A549 (cell line): ENCODE data around the gene RBM12. TPM values are rescaled to one million over a fixed set of nuclear protein-coding genes. Genes with fewer than 3 reads are reported as not detected.

Source experiments
- ATAC-seq, 2 experiments: fragments of 200-7000 bp in 1 of 2; fragments of >200 bp in 1 of 2; cut with Nextera tagmentation in 1 of 2; cut with Tn5 transposase in 1 of 2; 3 replicates each; pipeline versions ENCODE4 v1.8.0 to v1.9.1; 2018 to 2020; ENCODE audit warnings: mild to moderate bottlenecking in 1 of 2, moderate library complexity in 1 of 2
- CTCF ChIA-PET: fragments of 300-600 bp; sonication (Branson Sonifier 250); formaldehyde crosslinking; extraction: SDS; loops from one replicate; lab custom pipeline; 2021; ENCODE audit warnings: antibody characterized with exemption, inconsistent platforms; lab: Yijun Ruan, JAX
- POLR2A ChIA-PET: fragments of 350-600 bp; formaldehyde crosslinking; extraction: SDS; loops from one replicate; lab custom pipeline; 2021; ENCODE audit warnings: antibody characterized with exemption, inconsistent platforms; lab: Yijun Ruan, JAX
- DNase-seq, 2 experiments: peaks; one replicate each; pipeline versions ENCODE4 v3.0.0 to v3.0.0-alpha.2; 2011 to 2016; ENCODE audit warnings: low read depth in 1 of 2, low spot score in 1 of 2
- FAIRE-seq: peaks from 2 replicates; lab custom pipeline; 2011; peaks lifted over from hg19 to GRCh38; lab: Jason Lieb, UNC
- H3K27ac ChIP-seq, 2 experiments: fragments of >200 bp; sonication (Bioruptor Twin); formaldehyde crosslinking; 3 replicates each; pipeline ENCODE4 v1.5.1; 2016 to 2017
- H3K4me1 ChIP-seq: fragments of >200 bp; sonication (Bioruptor Twin); formaldehyde crosslinking; 3 replicates; pipeline ENCODE4 v1.6.1; 2016
- H3K4me2 ChIP-seq: fragments of >200 bp; sonication (Bioruptor Twin); formaldehyde crosslinking; 3 replicates; pipeline ENCODE4 v1.6.1; 2016
- H3K4me3 ChIP-seq: fragments of >200 bp; sonication (Bioruptor Twin); formaldehyde crosslinking; 3 replicates; pipeline ENCODE4 v1.5.1; 2016
- H3K9me3 ChIP-seq: fragments of >200 bp; sonication (Bioruptor Twin); formaldehyde crosslinking; 3 replicates; pipeline ENCODE4 v1.6.1; 2016
- BHLHE40 ChIP-seq: IDR thresholded peaks from 2 replicates; pipeline ENCODE4 v1.6.1; 2012; ENCODE audit warnings: low read depth, low read length, inconsistent platforms
- CBX8 ChIP-seq: fragments of 200-600 bp; sonication (generic); IDR thresholded peaks from 2 replicates; pipeline ENCODE4 v1.6.1; 2016
- CEBPB ChIP-seq, 2 experiments: fragments of >200 bp in 1 of 2; sonication (Bioruptor Twin) in 1 of 2; formaldehyde crosslinking in 1 of 2; IDR thresholded peaks; 2 replicates each; pipeline ENCODE4 v1.6.1; 2012 to 2016
- CTCF ChIP-seq: fragments of >200 bp; sonication (Bioruptor Twin); formaldehyde crosslinking; IDR thresholded peaks from 3 replicates; pipeline ENCODE4 v1.5.1; 2016
- E2F6 ChIP-seq: IDR thresholded peaks from 2 replicates; pipeline ENCODE4 v1.6.1; 2012; ENCODE audit warnings: low read depth, borderline replicate concordance
- EHMT2 ChIP-seq: fragments of 200-600 bp; sonication (generic); IDR thresholded peaks from 2 replicates; pipeline ENCODE4 v1.6.1; 2016; ENCODE audit warnings: antibody characterized with exemption, low read depth, mild to moderate bottlenecking, moderate library complexity
- ELK1 ChIP-seq: fragments of 150-350 bp; IDR thresholded peaks from 2 replicates; pipeline ENCODE4 v1.6.1; 2014; ENCODE audit warnings: low read depth, mild to moderate bottlenecking, low read length
- EP300 ChIP-seq, 2 experiments: fragments of >200 bp; sonication (Bioruptor Twin); formaldehyde crosslinking; IDR thresholded peaks; 2 replicates in 1 of 2; 3 replicates in 1 of 2; pipeline ENCODE4 v1.6.1; 2016 to 2017
- GATA3 ChIP-seq: IDR thresholded peaks from 2 replicates; pipeline ENCODE4 v1.6.1; 2012; ENCODE audit warnings: borderline replicate concordance
- HOXA7 ChIP-seq: fragments of 250-450 bp; sonication (Bioruptor Pico); IDR thresholded peaks from 2 replicates; pipeline ENCODE4 v1.5.0; 2020; ENCODE audit warnings: mild to moderate bottlenecking, moderate library complexity
- HOXB13 ChIP-seq: fragments of 250-450 bp; sonication (Bioruptor Pico); IDR thresholded peaks from 2 replicates; pipeline ENCODE4 v1.5.0; 2020; ENCODE audit warnings: low read depth, mild to moderate bottlenecking, moderate library complexity
- HOXB5 ChIP-seq: fragments of 250-450 bp; sonication (Bioruptor Pico); IDR thresholded peaks from 2 replicates; pipeline ENCODE4 v1.5.0; 2020; ENCODE audit warnings: mild to moderate bottlenecking, moderate library complexity
- JUN ChIP-seq, 2 experiments: fragments of >200 bp; sonication (Bioruptor Twin); formaldehyde crosslinking; IDR thresholded peaks; 2 replicates in 1 of 2; 3 replicates in 1 of 2; pipeline ENCODE4 v1.6.1; 2016 to 2017
- JUNB ChIP-seq: fragments of >200 bp; sonication (Bioruptor Twin); formaldehyde crosslinking; IDR thresholded peaks from 2 replicates; pipeline ENCODE4 v1.6.1; 2016
- KDM1A ChIP-seq: fragments of 200-600 bp; sonication (generic); IDR thresholded peaks from 2 replicates; pipeline ENCODE4 v1.6.1; 2016; ENCODE audit warnings: low read depth, mild to moderate bottlenecking
- MAFK ChIP-seq: fragments of 450-650 bp; IDR thresholded peaks from 2 replicates; pipeline ENCODE4 v1.6.1; 2014; ENCODE audit not compliant: partially characterized antibody
- NPAS2 ChIP-seq: fragments of 250-450 bp; sonication (Bioruptor Pico); IDR thresholded peaks from 2 replicates; pipeline ENCODE4 v1.8.0; 2022; ENCODE audit warnings: mild to moderate bottlenecking, moderate library complexity, borderline replicate concordance
- POLR2AphosphoS2 ChIP-seq: conservative IDR thresholded peaks from 2 replicates; pipeline ENCODE4 v1.6.1; 2012; ENCODE audit warnings: low read length, improper control_type of control experiment, inconsistent platforms
- RAD21 ChIP-seq, 2 experiments: fragments of >200 bp in 1 of 2; sonication (Bioruptor Twin) in 1 of 2; formaldehyde crosslinking in 1 of 2; IDR thresholded peaks in 1 of 2; conservative IDR thresholded peaks in 1 of 2; 2 replicates in 1 of 2; 3 replicates in 1 of 2; pipeline ENCODE4 v1.6.1; 2012 to 2018; ENCODE audit warnings: inconsistent platforms in 1 of 2
- RNF2 ChIP-seq: fragments of 200-600 bp; sonication (generic); IDR thresholded peaks from 2 replicates; pipeline ENCODE4 v1.6.1; 2016; ENCODE audit warnings: low read depth, mild to moderate bottlenecking, antibody characterized with exemption, moderate library complexity, borderline replicate concordance
- SMC3 ChIP-seq: fragments of >200 bp; sonication (Bioruptor Twin); formaldehyde crosslinking; IDR thresholded peaks from 3 replicates; pipeline ENCODE4 v1.6.1; 2018; ENCODE audit warnings: inconsistent platforms
- SREBF2 ChIP-seq: fragments of 450-650 bp; IDR thresholded peaks from 2 replicates; pipeline ENCODE4 v1.6.1; 2014; ENCODE audit warnings: mild to moderate bottlenecking, moderate library complexity
- TFCP2L1 ChIP-seq: fragments of 250-450 bp; sonication (Bioruptor Pico); IDR thresholded peaks from 2 replicates; pipeline ENCODE4 v1.5.0; 2021; ENCODE audit warnings: mild to moderate bottlenecking
- TP53 ChIP-seq: fragments of 250-450 bp; sonication (Bioruptor Pico); IDR thresholded peaks from 2 replicates; pipeline ENCODE4 v1.5.0; 2021; ENCODE audit warnings: mild to moderate bottlenecking, moderate library complexity
- ZC3H11A ChIP-seq: fragments of 450-650 bp; IDR thresholded peaks from 2 replicates; pipeline ENCODE4 v1.6.1; 2014; ENCODE audit warnings: antibody characterized with exemption, mild to moderate bottlenecking
- ZSCAN20 ChIP-seq: fragments of 250-450 bp; sonication (Bioruptor Pico); IDR thresholded peaks from 2 replicates; pipeline ENCODE4 v1.8.0; 2022; ENCODE audit warnings: mild to moderate bottlenecking, moderate library complexity
- WGBS: methylation state at CpG from one replicate; pipeline ENCODE4 v1.1.6; 2017; ENCODE audit errors: missing lambda C conversion rate; 5-methylcytosine and 5-hydroxymethylcytosine counted together
- polyA plus RNA-seq, 4 experiments: library from polyadenylated mRNA; depleted of rRNA in 3 of 4; stranded (reverse); fragments of >200 nt; fragmentation: RNase III in 1 of 4; extraction: RNeasy Plus Mini Kit Qiagen cat#74134 plus additional on column Dnase treatment in 1 of 4; gene quantifications; 2 replicates in 3 of 4; 3 replicates in 1 of 4; pipeline ENCODE4 v1.2.3, GENCODE V29; 2011 to 2017

Gene RBM12
- polyA plus RNA-seq, 2 of the 4 experiments (the other 2 are of a cell fraction), result 49.9 to 119 TPM

GRCh38 chr20:35606127-35606526, 58.6 kb downstream of the RBM12 start:
- ATAC-seq (no peak), FAIRE-seq (no peak), DNase-seq (no peak)
- no peaks in the 10 kb centered on the region for H3K9me3 ChIP-seq
- peaks cover 16% of the 10 kb centered on the region for H3K4me1 ChIP-seq
- WGBS, result 69% methylated on average over 4 of the region's 4 CpGs
- no peak overlapping the region for H3K27ac ChIP-seq
- ChIA-PET CTCF (interaction anchor here (4.1 kb wide), 1 partner anchor 11 kb away, joined by 44 read pairs; the partner anchor contains the start of gene SPAG4), POLR2A (no interaction called here)
- no peak for TF ChIP-seq POLR2AphosphoS2
- TF ChIP-seq GATA3, result no peak
- TF ChIP-seq ZC3H11A, result no peak
- TF ChIP-seq E2F6, result no peak
- no peak for TF ChIP-seq CEBPB (IDR thresholded peaks at IDR 0.05)
- no peak for TF ChIP-seq ELK1
- no peak for TF ChIP-seq HOXA7
- no peak for TF ChIP-seq KDM1A
- TF ChIP-seq BHLHE40, result no peak
- no peak for TF ChIP-seq HOXB5 (CRISPR knock-in tag)
- no peak for TF ChIP-seq ZSCAN20 (CRISPR knock-in tag)
- no peak for TF ChIP-seq CBX8
- no peak for TF ChIP-seq RNF2
- no peak for TF ChIP-seq JUNB
- no peak for TF ChIP-seq TP53 (CRISPR knock-in tag)
- TF ChIP-seq SMC3, result no peak
- TF ChIP-seq EHMT2, result no peak
- no peak for TF ChIP-seq HOXB13 (CRISPR knock-in tag)
- TF ChIP-seq SREBF2, result no peak
- TF ChIP-seq, all 56 proteins: peak for 0
- H3K4me2 ChIP-seq, result no peak overlapping the region
- H3K4me3 ChIP-seq, result no peak overlapping the region

GRCh38 chr20:35604449-35604747, 60.3 kb downstream of the RBM12 start:
- ChIA-PET POLR2A (interaction anchor here (0.8 kb wide), 1 partner anchor 12 kb away, joined by 3 read pairs; no protein-coding TSS in a partner anchor), CTCF (interaction anchor here (0.8 to 4.1 kb wide), 8 partner anchors 9 to 141 kb away, joined by 3 to 44 read pairs (median 4); partner anchors contain the start of gene SPAG4)
- no peak for DNase-seq
- TF ChIP-seq CTCF (peak; percentile 37; the same call in 2 of the 3 replicates), RAD21 (conservative IDR thresholded peaks at IDR 0.05 in 1 of 2, IDR thresholded peaks at IDR 0.05 in 1 of 2) (peak in 1 of 2 experiments; percentile 28; a peak in 2 of 5 replicates), JUN (IDR thresholded peaks at IDR 0.05) (no peak), NPAS2 (CRISPR knock-in tag) (no peak), EP300 (IDR thresholded peaks at IDR 0.05) (no peak), MAFK (no peak), TFCP2L1 (CRISPR knock-in tag) (no peak), SMC3 (0 out of 3 replicates have a peak, but pooled peaks have one; percentile 17)
- peak in 1 of 2 experiments; percentile 50; a peak in 3 of 6 replicates for ATAC-seq
- H3K9me3 ChIP-seq, result no peaks in the 10 kb centered on the region
- no peak for FAIRE-seq
- H3K4me3 ChIP-seq, result no peak overlapping the region
- no peak overlapping the region for H3K27ac ChIP-seq
- H3K4me1 ChIP-seq, result peaks cover 19% of the 10 kb centered on the region
- WGBS, result 37% methylated on average over 4 of the region's 4 CpGs
- no peak overlapping the region for H3K4me2 ChIP-seq
